HG02588 (cell line): Measurements from ENCODE around the gene GREB1.

Experiments
- ATAC-seq: cut with Tn5 transposase; IDR thresholded peaks from one replicate; pipeline ENCODE4 v1.9.1; 2021; ENCODE audit warnings: mild to moderate bottlenecking, moderate library complexity; ENCODE audit not compliant: unreplicated experiment

GREB1 gene

DNA sequence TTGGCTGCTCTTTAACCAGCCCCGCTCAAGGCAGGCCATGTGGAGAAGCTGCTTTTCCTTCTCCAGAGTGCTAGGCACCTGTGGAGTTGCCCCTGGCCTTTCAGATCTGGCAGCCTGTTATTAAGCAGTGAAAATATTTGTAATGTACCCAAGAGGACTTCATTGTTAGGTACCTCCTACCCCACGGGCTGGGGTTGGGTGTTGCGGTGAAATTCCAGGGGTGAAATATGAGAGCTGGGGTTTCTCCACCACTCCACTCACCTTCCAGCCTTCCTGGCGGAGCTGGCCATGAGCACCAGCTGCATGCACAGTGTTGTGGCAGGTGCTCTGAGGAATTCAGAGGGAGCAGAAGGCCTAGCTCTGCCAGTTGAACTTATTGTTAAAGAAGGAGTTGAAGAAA is 97.0 kb downstream of the GREB1 start:
- ATAC-seq = no peak

GRCh38 chr2:11631462-11631861 is 97.6 kb downstream of the GREB1 start:
- ATAC-seq = no peak

- no peak for ATAC-seq
Observed at GRCh38 chr2:11633923-11634478, 100.2 kb downstream of the GREB1 start.

GRCh38 chr2:11634584-11634983 is 100.7 kb downstream of the GREB1 start:
- ATAC-seq = no peak

GRCh38 chr2:11635141-11635540 is 101.3 kb downstream of the GREB1 start:
- no peak for ATAC-seq

DNA sequence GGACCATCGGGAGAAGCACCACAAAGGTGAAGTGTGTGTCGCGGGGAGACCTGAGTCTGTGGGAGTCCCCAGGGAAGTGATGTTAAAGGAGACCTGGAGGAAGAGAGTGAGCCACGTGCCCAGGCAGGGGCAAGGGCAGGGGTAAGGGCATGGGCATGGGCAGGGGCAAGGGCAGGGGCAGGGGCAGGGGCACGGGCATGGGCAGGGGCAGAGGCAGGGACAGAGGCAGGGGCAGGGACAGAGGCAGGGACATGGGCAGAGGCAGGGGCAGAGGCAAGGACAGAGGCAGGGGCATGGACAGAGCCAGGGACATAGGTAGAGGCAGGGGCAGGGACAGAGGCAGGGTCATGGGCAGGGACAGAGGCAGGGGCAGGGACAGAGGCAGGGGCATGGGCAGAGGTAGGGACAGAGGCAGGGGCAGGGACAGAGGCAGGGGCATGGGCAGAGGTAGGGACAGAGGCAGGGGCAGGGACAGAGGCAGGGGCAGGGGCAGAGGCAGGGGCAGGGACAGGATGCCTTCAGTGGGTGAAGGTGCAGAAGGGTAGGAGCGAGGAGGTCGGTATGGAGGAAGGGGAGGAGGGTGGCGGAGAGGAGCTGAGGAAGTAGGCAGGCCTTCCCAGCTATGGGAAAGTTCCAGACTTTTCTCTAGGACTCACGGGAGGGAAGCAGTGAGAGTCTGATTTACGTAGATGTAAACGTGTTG is 102.9 kb downstream of the GREB1 start:
- ATAC-seq = no peak

- ATAC-seq = no peak
Observed at GRCh38 chr2:11637546-11637945, 103.7 kb downstream of the GREB1 start.

GRCh38 chr2:11639503-11639902 is 105.7 kb downstream of the GREB1 start:
- ATAC-seq = no peak

DNA sequence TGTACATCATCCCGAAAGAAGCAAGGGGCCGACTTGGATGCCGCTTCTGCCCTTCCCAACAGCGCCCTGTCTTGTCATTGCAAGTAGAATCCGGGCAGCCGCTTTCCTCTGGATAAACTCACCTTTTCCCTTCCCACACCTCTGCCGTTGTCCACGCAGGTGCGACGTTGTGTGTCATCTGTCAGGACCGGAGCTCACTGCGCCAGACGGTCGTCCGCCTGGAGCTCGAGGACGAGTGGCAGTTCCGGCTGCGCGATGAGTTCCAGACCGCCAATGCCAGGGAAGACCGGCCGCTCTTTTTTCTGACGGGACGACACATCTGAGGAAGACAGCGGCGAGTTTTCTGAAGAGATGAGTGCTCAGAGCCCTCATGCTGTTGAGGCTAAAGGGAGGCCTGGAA is 106.3 kb downstream of the GREB1 start:
- ATAC-seq = no peak

- ATAC-seq = no peak
Observed at GRCh38 chr2:11642972-11643371, 109.1 kb downstream of the GREB1 start.

DNA sequence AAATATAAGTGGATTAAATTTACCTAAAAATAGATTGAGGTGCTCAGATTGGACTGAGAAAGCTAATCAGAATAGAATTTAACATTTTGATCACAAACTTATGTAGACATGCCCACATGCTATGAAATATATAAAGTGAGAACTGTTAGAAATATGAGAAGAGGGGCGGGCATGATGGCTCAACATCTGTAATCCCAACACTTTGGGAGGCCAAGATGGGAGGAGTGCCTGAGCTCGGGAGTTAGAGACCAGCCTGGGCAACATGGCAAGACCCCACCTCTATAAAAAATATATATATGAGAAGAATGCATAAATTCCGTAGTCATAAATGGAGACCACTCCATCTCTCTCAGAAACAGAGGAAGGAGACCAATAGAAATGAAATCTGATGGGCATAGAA is 110.4 kb downstream of the GREB1 start:
- ATAC-seq = no peak

- ATAC-seq = no peak
Observed at GRCh38 chr2:11646530-11646929, 112.7 kb downstream of the GREB1 start.

DNA sequence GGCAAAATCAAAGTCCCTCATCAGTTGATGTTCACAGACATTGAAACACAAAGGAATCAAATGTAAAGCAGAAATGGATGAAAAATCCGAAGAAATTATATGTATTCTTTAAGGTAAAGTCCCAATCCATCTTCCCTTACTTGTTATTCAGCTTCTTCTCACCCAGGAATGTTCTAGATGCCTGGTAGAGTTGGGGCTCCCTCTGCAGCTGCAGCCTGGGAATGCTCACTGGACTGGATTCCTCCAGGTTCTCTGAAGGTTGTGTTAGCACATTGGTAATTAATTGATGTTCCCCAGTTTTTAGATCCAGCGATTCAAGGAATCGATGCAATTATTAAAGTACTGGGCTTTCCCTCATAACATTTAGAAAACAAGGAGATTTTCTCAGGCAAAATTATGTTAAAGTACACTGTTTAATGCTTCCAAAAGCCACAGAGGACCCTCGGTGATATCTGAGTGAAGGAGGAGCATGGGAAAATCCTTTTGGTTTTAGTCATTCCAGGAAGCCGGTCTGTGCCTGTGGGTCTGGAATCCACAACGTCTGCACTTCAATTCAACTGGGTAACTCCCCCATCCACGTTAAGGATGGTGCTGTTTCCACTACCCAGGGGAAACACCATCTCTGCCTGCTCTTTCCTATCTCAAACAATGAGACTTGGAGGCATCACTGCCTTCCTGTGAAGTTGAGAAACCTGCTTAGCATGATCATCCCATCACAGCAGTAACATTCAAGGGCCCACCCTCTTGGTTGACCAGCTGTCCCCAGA is 114.2 kb downstream of the GREB1 start:
- ATAC-seq = no peak

DNA sequence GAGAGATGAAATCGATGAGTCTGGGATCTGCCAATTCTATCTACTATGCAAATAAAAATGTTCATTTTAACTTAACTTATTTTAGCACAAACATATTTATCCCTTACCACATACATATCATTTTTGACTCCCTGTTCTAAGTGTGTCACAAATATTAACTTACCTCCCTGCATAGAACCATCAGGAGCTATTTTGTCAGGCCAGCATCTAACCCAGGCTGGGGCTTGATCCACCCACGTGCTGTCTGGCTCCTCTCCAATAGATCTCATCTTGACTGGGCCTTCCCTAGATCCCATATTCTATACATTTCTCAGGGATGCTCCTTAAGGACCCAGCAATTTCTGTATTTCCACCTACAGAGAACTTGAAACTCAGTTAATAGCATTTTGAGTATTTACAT is 115.2 kb downstream of the GREB1 start:
- no peak for ATAC-seq

GRCh38 chr2:11651856-11652548 is 118.2 kb downstream of the GREB1 start:
- no peak for ATAC-seq

GRCh38 chr2:11652553-11652952 is 118.7 kb downstream of the GREB1 start:
- ATAC-seq = no peak

DNA sequence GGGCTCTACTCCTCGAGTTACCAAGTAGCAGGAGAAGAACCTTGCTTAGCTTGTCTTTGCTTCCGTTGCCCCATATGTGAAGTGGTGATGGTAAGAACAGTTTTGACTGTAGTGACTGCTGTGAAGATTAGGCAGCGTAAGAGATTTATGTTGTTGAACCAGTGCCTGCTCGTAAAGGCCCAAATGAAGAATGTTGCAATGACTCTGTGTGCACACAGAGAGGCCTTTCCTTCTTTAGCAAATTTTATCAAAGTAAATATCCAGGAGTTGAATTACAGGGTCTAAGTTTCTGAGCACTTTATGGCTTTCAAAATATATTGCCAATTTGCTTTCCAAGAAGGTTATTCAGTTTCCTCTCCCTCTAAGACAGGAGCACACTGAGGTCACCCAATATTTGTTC is 121.7 kb downstream of the GREB1 start:
- ATAC-seq = no peak

- no peak for ATAC-seq
Observed at GRCh38 chr2:11656252-11656651, 122.4 kb downstream of the GREB1 start.

GRCh38 chr2:11656671-11657101 is 122.8 kb downstream of the GREB1 start:
- ATAC-seq = no peak

DNA sequence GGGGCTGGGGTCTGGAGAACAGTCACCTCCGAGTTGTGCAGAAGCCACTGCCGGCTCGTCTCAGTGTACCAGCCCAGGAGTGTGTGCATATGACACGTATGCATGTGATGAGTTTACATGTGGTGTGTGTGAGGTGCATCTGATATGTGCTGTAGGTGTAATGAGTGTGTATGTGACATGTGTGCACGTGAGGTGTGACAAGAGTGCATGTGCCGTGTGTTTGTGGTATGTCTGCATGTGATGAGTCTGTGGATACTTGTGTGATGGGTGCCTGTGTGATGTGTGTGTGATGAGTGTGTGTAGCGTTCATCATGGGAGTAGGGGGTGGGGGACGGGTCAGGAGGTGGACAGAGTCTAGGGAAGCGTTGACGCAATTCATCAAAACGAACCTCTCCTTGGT is 123.3 kb downstream of the GREB1 start:
- no peak for ATAC-seq

DNA sequence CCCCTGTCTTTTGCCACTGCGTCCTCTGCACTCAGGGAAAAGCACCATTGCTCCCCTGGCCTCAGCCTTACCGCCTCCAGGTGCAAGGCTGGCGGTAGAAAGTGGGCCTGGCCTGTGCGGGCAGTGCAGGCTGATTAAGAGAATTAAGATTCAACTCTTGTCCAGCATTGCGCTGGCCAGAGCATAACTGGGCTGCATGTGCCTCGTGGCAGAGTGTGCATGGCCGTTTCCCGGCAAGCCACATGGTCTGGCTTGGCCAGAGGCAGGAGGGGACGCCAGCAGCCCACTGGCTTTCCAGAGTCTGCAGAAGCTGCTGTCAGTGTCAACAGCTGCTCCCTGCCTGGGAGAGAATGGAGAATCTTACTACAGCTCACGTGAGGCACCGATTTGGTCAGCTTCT is 123.8 kb downstream of the GREB1 start:
- no peak for ATAC-seq
